A549 (cell line): Measurements from ENCODE around the gene S100A8.
"Not testable (repeated sequence)": the region's sequence is repeated elsewhere in the genome, so short reads cannot be mapped to it uniquely, and the experiment has no call there.

Source experiments
- CEBPB ChIP-seq, 2 experiments: fragments of >200 bp in 1 of 2; sonication (Bioruptor Twin) in 1 of 2; formaldehyde crosslinking in 1 of 2; IDR thresholded peaks; 2 replicates each; pipeline ENCODE4 v1.6.1; 2012 to 2016
- MAFK ChIP-seq: fragments of 450-650 bp; IDR thresholded peaks from 2 replicates; pipeline ENCODE4 v1.6.1; 2014; ENCODE audit not compliant: partially characterized antibody
- POLR2A ChIP-seq: IDR thresholded peaks from 2 replicates; pipeline ENCODE4 v1.6.1; 2012; ENCODE audit warnings: mild to moderate bottlenecking, low read length
- REST ChIP-seq: fragments of 200-600 bp; sonication (generic); IDR thresholded peaks from 2 replicates; pipeline ENCODE4 v1.6.1; 2016; ENCODE audit warnings: antibody characterized with exemption, mild to moderate bottlenecking, moderate library complexity
- TF ChIP-seq, protein P1 (sequence below): fragments of >200 bp; sonication (Bioruptor Twin); formaldehyde crosslinking; IDR thresholded peaks from 3 replicates; pipeline ENCODE4 v1.5.1; 2016

DNA sequence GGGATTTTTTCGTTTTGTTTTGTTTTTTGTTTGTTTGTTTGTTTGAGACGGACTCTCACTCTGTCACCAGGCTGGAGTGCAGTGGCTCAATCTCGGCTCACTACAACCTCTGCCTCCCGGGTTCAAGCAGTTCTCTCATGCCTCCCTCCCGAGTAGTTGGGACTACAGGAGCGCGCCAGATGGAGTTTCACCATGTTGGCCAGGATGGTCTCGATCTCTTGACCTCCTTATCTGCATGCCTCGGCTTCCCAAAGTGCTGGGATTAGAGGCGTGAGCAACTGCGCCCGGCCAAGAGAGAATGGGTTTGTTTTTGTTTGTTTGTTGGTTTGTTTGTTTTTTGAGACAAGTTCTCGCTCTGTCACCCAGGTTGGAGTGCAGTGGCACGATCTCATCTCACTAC is 43.8 kb downstream of the S100A8 start:
- TF ChIP-seq CEBPB (IDR thresholded peaks at IDR 0.05); POLR2A; MAFK; REST: not testable (repeated sequence)
- TF ChIP-seq, protein P1, sequence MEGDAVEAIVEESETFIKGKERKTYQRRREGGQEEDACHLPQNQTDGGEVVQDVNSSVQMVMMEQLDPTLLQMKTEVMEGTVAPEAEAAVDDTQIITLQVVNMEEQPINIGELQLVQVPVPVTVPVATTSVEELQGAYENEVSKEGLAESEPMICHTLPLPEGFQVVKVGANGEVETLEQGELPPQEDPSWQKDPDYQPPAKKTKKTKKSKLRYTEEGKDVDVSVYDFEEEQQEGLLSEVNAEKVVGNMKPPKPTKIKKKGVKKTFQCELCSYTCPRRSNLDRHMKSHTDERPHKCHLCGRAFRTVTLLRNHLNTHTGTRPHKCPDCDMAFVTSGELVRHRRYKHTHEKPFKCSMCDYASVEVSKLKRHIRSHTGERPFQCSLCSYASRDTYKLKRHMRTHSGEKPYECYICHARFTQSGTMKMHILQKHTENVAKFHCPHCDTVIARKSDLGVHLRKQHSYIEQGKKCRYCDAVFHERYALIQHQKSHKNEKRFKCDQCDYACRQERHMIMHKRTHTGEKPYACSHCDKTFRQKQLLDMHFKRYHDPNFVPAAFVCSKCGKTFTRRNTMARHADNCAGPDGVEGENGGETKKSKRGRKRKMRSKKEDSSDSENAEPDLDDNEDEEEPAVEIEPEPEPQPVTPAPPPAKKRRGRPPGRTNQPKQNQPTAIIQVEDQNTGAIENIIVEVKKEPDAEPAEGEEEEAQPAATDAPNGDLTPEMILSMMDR = not testable (repeated sequence)
